ENCODE results near the gene IBA57. TPM values are rescaled to one million over a fixed set of nuclear protein-coding genes. Genes with fewer than 3 reads are reported as not detected.

Gene IBA57
- total RNA-seq, 1 experiment from 2014 or later = 3.6 TPM

GRCh38 chr1:228213917-228214808, 48.6 kb downstream of the IBA57 start:
- Histone ChIP-seq H3K4me2 (ENCODE audit: low read depth, low read length, poor library complexity, severe bottlenecking) (peak overlapping the region; percentile 26), H3K4me1 (ENCODE audit: low read length) (peaks cover 4% of the 10 kb centered on the region), H3K27me3 (ENCODE audit: low read length) (no peaks in the 10 kb centered on the region), H2AFZ (ENCODE audit: low read length) (no peak overlapping the region), H3K27ac (ENCODE audit: low read length) (no peak overlapping the region), H3K36me3 (ENCODE audit: insufficient read depth, low read length) (no peaks in the 10 kb centered on the region), H3K9me2 (replicated peaks; ENCODE audit: insufficient read depth, low read length) (no peaks in the 10 kb centered on the region), H4K20me1 (ENCODE audit: insufficient read depth, low read depth, low read length) (no peaks in the 10 kb centered on the region), H3K9me3 (ENCODE audit: low read length) (no peaks in the 10 kb centered on the region), H3K9ac (ENCODE audit: low read length) (peak overlapping the region; percentile 35; the same call in 1 of the 2 replicates), H3K4me3 (ENCODE audit: low read length) (peak overlapping the region; percentile 48; the same call in 1 of the 2 replicates), H3K79me2 (ENCODE audit: low read length) (no peaks in the 10 kb centered on the region; the same call in 1 of the 2 replicates)
- DNase-seq = no peak

- H3K9ac ChIP-seq (ENCODE audit: low read length) = no peak overlapping the region
- no peak for DNase-seq
These were observed 49.5 kb downstream of the IBA57 start for GRCh38 chr1:228214921-228215662.

GRCh38 chr1:228215663-228216116, 50.1 kb downstream of the IBA57 start:
- Histone ChIP-seq H3K27ac (ENCODE audit: low read length) (no peak overlapping the region), H3K4me3 (ENCODE audit: low read length) (no peak overlapping the region), H3K9ac (ENCODE audit: low read length) (no peak overlapping the region), H3K79me2 (ENCODE audit: low read length) (no peaks in the 10 kb centered on the region; the same call in 1 of the 2 replicates), H3K9me2 (replicated peaks; ENCODE audit: insufficient read depth, low read length) (no peaks in the 10 kb centered on the region), H3K4me1 (ENCODE audit: low read length) (peaks cover 9% of the 10 kb centered on the region), H3K9me3 (ENCODE audit: low read length) (no peaks in the 10 kb centered on the region), H3K36me3 (ENCODE audit: insufficient read depth, low read length) (no peaks in the 10 kb centered on the region), H4K20me1 (ENCODE audit: insufficient read depth, low read depth, low read length) (no peaks in the 10 kb centered on the region), H2AFZ (ENCODE audit: low read length) (no peak overlapping the region), H3K4me2 (ENCODE audit: low read depth, low read length, poor library complexity, severe bottlenecking) (no peak overlapping the region), H3K27me3 (ENCODE audit: low read length) (no peaks in the 10 kb centered on the region)
- DNase-seq = no peak

More at GRCh38 chr1:228214921-228215662, 49.5 kb downstream of the IBA57 start:
- H3K27ac ChIP-seq (ENCODE audit: low read length) = no peak overlapping the region
- no peak overlapping the region for H2AFZ ChIP-seq (ENCODE audit: low read length)
- no peaks in the 10 kb centered on the region for H3K9me3 ChIP-seq (ENCODE audit: low read length)
- H3K27me3 ChIP-seq (ENCODE audit: low read length) = no peaks in the 10 kb centered on the region
- no peak overlapping the region for H3K4me2 ChIP-seq (ENCODE audit: low read depth, low read length, poor library complexity, severe bottlenecking)
- no peak overlapping the region for H3K4me3 ChIP-seq (ENCODE audit: low read length)
- no peaks in the 10 kb centered on the region for H3K9me2 ChIP-seq (replicated peaks; ENCODE audit: insufficient read depth, low read length)
- H3K36me3 ChIP-seq (ENCODE audit: insufficient read depth, low read length) = no peaks in the 10 kb centered on the region
- no peaks in the 10 kb centered on the region; the same call in 1 of the 2 replicates for H3K79me2 ChIP-seq (ENCODE audit: low read length)
- no peaks in the 10 kb centered on the region for H4K20me1 ChIP-seq (ENCODE audit: insufficient read depth, low read depth, low read length)
- H3K4me1 ChIP-seq (ENCODE audit: low read length) = peaks cover 8% of the 10 kb centered on the region

- H3K9me3 ChIP-seq (ENCODE audit: low read length) = no peaks in the 10 kb centered on the region
- H2AFZ ChIP-seq (ENCODE audit: low read length) = no peak overlapping the region
- H3K27ac ChIP-seq (ENCODE audit: low read length) = no peak overlapping the region
- no peaks in the 10 kb centered on the region for H3K27me3 ChIP-seq (ENCODE audit: low read length)
- no peak overlapping the region for H3K9ac ChIP-seq (ENCODE audit: low read length)
- peaks cover 9% of the 10 kb centered on the region for H3K4me1 ChIP-seq (ENCODE audit: low read length)
- H4K20me1 ChIP-seq (ENCODE audit: insufficient read depth, low read depth, low read length) = no peaks in the 10 kb centered on the region
- no peaks in the 10 kb centered on the region; the same call in 1 of the 2 replicates for H3K79me2 ChIP-seq (ENCODE audit: low read length)
- DNase-seq = no peak
- H3K36me3 ChIP-seq (ENCODE audit: insufficient read depth, low read length) = no peaks in the 10 kb centered on the region
- no peak overlapping the region for H3K4me3 ChIP-seq (ENCODE audit: low read length)
- H3K4me2 ChIP-seq (ENCODE audit: low read depth, low read length, poor library complexity, severe bottlenecking) = no peak overlapping the region
- no peaks in the 10 kb centered on the region for H3K9me2 ChIP-seq (replicated peaks; ENCODE audit: insufficient read depth, low read length)
These were observed 51.0 kb downstream of the IBA57 start for GRCh38 chr1:228216371-228217320.

- no peaks in the 10 kb centered on the region for H3K27me3 ChIP-seq (ENCODE audit: low read length)
- no peak for DNase-seq
- no peaks in the 10 kb centered on the region; the same call in 1 of the 2 replicates for H3K79me2 ChIP-seq (ENCODE audit: low read length)
- H3K9me2 ChIP-seq (replicated peaks; ENCODE audit: insufficient read depth, low read length) = no peaks in the 10 kb centered on the region
- H3K9me3 ChIP-seq (ENCODE audit: low read length) = no peaks in the 10 kb centered on the region
- H3K4me1 ChIP-seq (ENCODE audit: low read length) = peaks cover 9% of the 10 kb centered on the region
- no peak overlapping the region for H3K4me3 ChIP-seq (ENCODE audit: low read length)
- H4K20me1 ChIP-seq (ENCODE audit: insufficient read depth, low read depth, low read length) = no peaks in the 10 kb centered on the region
- H3K4me2 ChIP-seq (ENCODE audit: low read depth, low read length, poor library complexity, severe bottlenecking) = no peak overlapping the region
- no peak overlapping the region for H3K27ac ChIP-seq (ENCODE audit: low read length)
- H2AFZ ChIP-seq (ENCODE audit: low read length) = no peak overlapping the region
- no peaks in the 10 kb centered on the region for H3K36me3 ChIP-seq (ENCODE audit: insufficient read depth, low read length)
- no peak overlapping the region for H3K9ac ChIP-seq (ENCODE audit: low read length)
These were observed 52.1 kb downstream of the IBA57 start for GRCh38 chr1:228217551-228218344.

GRCh38 chr1:228218513-228219244, 53.1 kb downstream of the IBA57 start:
- no peak overlapping the region for H2AFZ ChIP-seq (ENCODE audit: low read length)
- H3K27ac ChIP-seq (ENCODE audit: low read length) = no peak overlapping the region
- no peaks in the 10 kb centered on the region; the same call in 1 of the 2 replicates for H3K79me2 ChIP-seq (ENCODE audit: low read length)
- DNase-seq = no peak
- no peak overlapping the region for H3K4me2 ChIP-seq (ENCODE audit: low read depth, low read length, poor library complexity, severe bottlenecking)
- H3K36me3 ChIP-seq (ENCODE audit: insufficient read depth, low read length) = no peaks in the 10 kb centered on the region; the same call in 1 of the 2 replicates
- H3K4me1 ChIP-seq (ENCODE audit: low read length) = peaks cover 9% of the 10 kb centered on the region
- H4K20me1 ChIP-seq (ENCODE audit: insufficient read depth, low read depth, low read length) = no peaks in the 10 kb centered on the region
- H3K27me3 ChIP-seq (ENCODE audit: low read length) = no peaks in the 10 kb centered on the region
- H3K4me3 ChIP-seq (ENCODE audit: low read length) = no peak overlapping the region
- no peak overlapping the region for H3K9ac ChIP-seq (ENCODE audit: low read length)
- H3K9me3 ChIP-seq (ENCODE audit: low read length) = no peaks in the 10 kb centered on the region
- H3K9me2 ChIP-seq (replicated peaks; ENCODE audit: insufficient read depth, low read length) = no peaks in the 10 kb centered on the region

Measured in Karpas-422 (cell line).